GM12878 (cell line): ENCODE measurements around the gene RPRML. TPM values are rescaled to one million over a fixed set of nuclear protein-coding genes. Genes with fewer than 3 reads are reported as not detected.

Experiments used
- ATAC-seq: fragments of 200-7000 bp; cut with Tn5 transposase; 3 replicates; pipeline ENCODE4 v1.9.1; 2020; ENCODE audit warnings: mild to moderate bottlenecking, moderate library complexity
- BruUV-seq: library from RNA; stranded (reverse); fragments of 400-500 nt; replicated peaks from 2 replicates; lab custom pipeline; 2021; lab: Mats Ljungman, UMichigan
- CTCF ChIA-PET: fragments of 300-600 bp; sonication (Branson Sonifier 250); formaldehyde crosslinking; extraction: SDS; loops from one replicate; lab custom pipeline; 2021; ENCODE audit warnings: inconsistent platforms; lab: Yijun Ruan, JAX
- POLR2A ChIA-PET: fragments of 350-600 bp; formaldehyde crosslinking; extraction: SDS; loops from one replicate; lab custom pipeline; 2021; ENCODE audit warnings: inconsistent platforms; lab: Charles Lee
- RAD21 ChIA-PET: fragments of 300-600 bp; sonication (Branson Sonifier 250); formaldehyde crosslinking; loops from one replicate; lab custom pipeline; 2023; ENCODE audit warnings: antibody characterized with exemption; ENCODE audit not compliant: unreplicated experiment; lab: Charles Lee
- SMC1A ChIA-PET: fragments of 300-600 bp; sonication (Branson Sonifier 250); formaldehyde crosslinking; loops from one replicate; lab custom pipeline; 2023; ENCODE audit not compliant: unreplicated experiment, uncharacterized antibody; lab: Charles Lee
- DNase-seq: peaks from one replicate; pipeline ENCODE4 v3.0.0-alpha.2; 2011; ENCODE audit warnings: low read depth, low spot score
- FAIRE-seq: peaks from 3 replicates; lab custom pipeline; 2011; peaks lifted over from hg19 to GRCh38; lab: Jason Lieb, UNC
- H2AFZ ChIP-seq: 2 replicates; pipeline ENCODE4 v1.6.0; 2011; ENCODE audit warnings: low read depth, low read length, control low read depth; ENCODE audit not compliant: control insufficient read depth
- H3K27ac ChIP-seq: 2 replicates; pipeline ENCODE4 v1.5.1; 2011; ENCODE audit warnings: control low read depth; ENCODE audit not compliant: control insufficient read depth, insufficient read depth
- H3K27me3 ChIP-seq, 2 experiments: replicated peaks in 1 of 2; 2 replicates each; pipeline versions ENCODE4 v1.6.0 to v1.6.1; 2011; ENCODE audit warnings: low read length in 1 of 2; ENCODE audit not compliant: control insufficient read depth in 2 of 2, insufficient read depth in 2 of 2
- H3K36me3 ChIP-seq, 2 experiments: 2 replicates each; pipeline ENCODE4 v1.5.1; 2011; ENCODE audit warnings: low read length in 1 of 2; ENCODE audit not compliant: control insufficient read depth in 2 of 2, insufficient read depth in 2 of 2
- H3K4me1 ChIP-seq: 2 replicates; pipeline ENCODE4 v1.6.1; 2011; ENCODE audit warnings: mild to moderate bottlenecking, low read length, moderate library complexity, mixed read lengths; ENCODE audit not compliant: control insufficient read depth, insufficient read depth
- H3K4me2 ChIP-seq: 2 replicates; pipeline ENCODE4 v1.6.0; 2011; ENCODE audit warnings: control low read depth; ENCODE audit not compliant: control insufficient read depth, insufficient read depth
- H3K4me3 ChIP-seq: fragments of 200-600 bp; sonication (generic); 2 replicates; pipeline ENCODE4 v1.5.1; 2016
- H3K79me2 ChIP-seq: 2 replicates; pipeline ENCODE4 v1.6.0; 2011; ENCODE audit warnings: low read length; ENCODE audit not compliant: control insufficient read depth, insufficient read depth
- H3K9ac ChIP-seq: 2 replicates; pipeline ENCODE4 v1.8.0; 2011; ENCODE audit warnings: low read length, control low read depth, mixed read lengths; ENCODE audit not compliant: control insufficient read depth, insufficient read depth
- H3K9me3 ChIP-seq: replicated peaks from 3 replicates; pipeline ENCODE4 v1.5.1; 2011; ENCODE audit warnings: mild to moderate bottlenecking, low read length; ENCODE audit not compliant: control insufficient read depth, insufficient read depth
- H4K20me1 ChIP-seq: 2 replicates; pipeline ENCODE4 v1.6.0; 2011; ENCODE audit not compliant: control insufficient read depth, insufficient read depth
- ELK1 ChIP-seq: IDR thresholded peaks from 2 replicates; pipeline ENCODE4 v1.6.1; 2012; ENCODE audit warnings: low read depth, low read length, improper control_type of control experiment
- IKZF2 ChIP-seq, 2 experiments: fragments of 450-650 bp; IDR thresholded peaks; 2 replicates each; pipeline ENCODE4 v1.6.1; 2017; ENCODE audit warnings: mild to moderate bottlenecking in 2 of 2, moderate library complexity in 2 of 2
- IRF3 ChIP-seq: fragments of 450-650 bp; IDR thresholded peaks from 2 replicates; pipeline ENCODE4 v1.6.1; 2014; ENCODE audit warnings: mild to moderate bottlenecking
- KAT2A ChIP-seq: conservative IDR thresholded peaks from 2 replicates; pipeline ENCODE4 v1.6.1; 2011; ENCODE audit warnings: low read depth, low read length; ENCODE audit not compliant: control insufficient read depth
- KDM1A ChIP-seq: fragments of 200-600 bp; sonication (generic); IDR thresholded peaks from 2 replicates; pipeline ENCODE4 v1.6.1; 2016; ENCODE audit warnings: borderline replicate concordance
- MTA2 ChIP-seq: fragments of 450-650 bp; IDR thresholded peaks from 2 replicates; pipeline ENCODE4 v1.6.1; 2016; ENCODE audit warnings: low read depth, mild to moderate bottlenecking, moderate library complexity
- YY1 ChIP-seq: IDR thresholded peaks from 2 replicates; pipeline ENCODE4 v1.6.1; 2011; ENCODE audit warnings: low read depth, mild to moderate bottlenecking, low read length
- ZSCAN29 ChIP-seq: fragments of 450-650 bp; IDR thresholded peaks from 2 replicates; pipeline ENCODE4 v1.6.1; 2017; ENCODE audit warnings: mild to moderate bottlenecking, moderate library complexity
- WGBS: methylation state at CpG from one replicate; pipeline ENCODE4 v1.1.6; 2016; ENCODE audit warnings: low lambda C conversion rate; ENCODE audit not compliant: insufficient replicate concordance, insufficient coverage; ENCODE audit errors: missing lambda C conversion rate; 5-methylcytosine and 5-hydroxymethylcytosine counted together
- in situ Hi-C: fragments of 300-500 bp; cut with MboI; formaldehyde crosslinking; loops from 9 replicates; pipeline ENCODE4 v1.14.3; 2018; ENCODE audit warnings: mixed read lengths
- intact Hi-C: fragments of 100-400 bp; cut with micrococcal nuclease; formaldehyde crosslinking; loops from one replicate; pipeline ENCODE4 v1.14.2; 2022; ENCODE audit not compliant: unreplicated experiment
- polyA plus RNA-seq, 11 experiments: library from polyadenylated mRNA; depleted of rRNA in 4 of 11; unstranded in 6 of 11; stranded (reverse) in 5 of 11; fragments of >200 nt; fragmentation: Nextera tagmentation in 4 of 11; fragmentation: Illumina TruSeq in 1 of 11; extraction: Ambion mirVana in 4 of 11; extraction: Trizol in 1 of 11; gene quantifications; 1 replicate in 1 of 11; 2 replicates in 10 of 11; pipeline versions ENCODE4 v1.2.1 to v1.2.3, GENCODE V29; 2011 to 2016; ENCODE audit warnings: inconsistent platforms in 2 of 11, missing spikeins in 2 of 11, low read depth in 1 of 11
- total RNA-seq, 4 experiments: library from RNA; depleted of rRNA in 3 of 4; stranded (reverse); fragments of >200 nt in 3 of 4; fragmentation: Illumina TruSeq in 1 of 4; extraction: Trizol in 1 of 4; gene quantifications; 2 replicates each; pipeline versions ENCODE4 v1.2.1 to v1.2.3, GENCODE V29; 2013 to 2021

The RPRML gene
- total and polyA plus RNA-seq, 10 of the 15 experiments (the other 5 are each of a cell fraction or from before 2014, with no cell fraction given) = not detected

GRCh38 chr17:46995841-46996571, 17.0 kb upstream of the RPRML start (continued):
- no peak for TF ChIP-seq IKZF2 (IDR thresholded peaks at IDR 0.05)
- TF ChIP-seq YY1 = no peak
- TF ChIP-seq KDM1A = no peak
- TF ChIP-seq ELK1 = no peak
- TF ChIP-seq IRF3 = no peak
- no peak for TF ChIP-seq ZSCAN29
- no peak for TF ChIP-seq MTA2
- TF ChIP-seq, all 136 proteins: peak for 0

GRCh38 chr17:46994993-46995392, 15.9 kb upstream of the RPRML start:
- Histone ChIP-seq H3K36me3 (no peaks in the 10 kb centered on the region), H3K9ac (no peak overlapping the region), H3K4me2 (no peak overlapping the region), H3K9me3 (no peaks in the 10 kb centered on the region), H3K79me2 (no peaks in the 10 kb centered on the region), H3K4me3 (no peak overlapping the region), H3K27me3 (no peaks in the 10 kb centered on the region), H3K4me1 (no peaks in the 10 kb centered on the region), H2AFZ (no peak overlapping the region), H3K27ac (no peak overlapping the region), H4K20me1 (no peaks in the 10 kb centered on the region)
- ChIA-PET CTCF (interaction anchor here (1.0 kb wide), 1 partner anchor 54 kb away, joined by 4 read pairs; no protein-coding TSS in a partner anchor), POLR2A (no interaction called here), SMC1A (interaction anchor here (1.4 kb wide), 1 partner anchor 54 kb away, joined by 7 read pairs; no protein-coding TSS in a partner anchor), RAD21 (no interaction called here)
- in situ Hi-C loops = no loop called here
- FAIRE-seq (no peak), DNase-seq (no peak), ATAC-seq (no peak)
- intact Hi-C loops = no loop called here
- TF ChIP-seq KAT2A = no peak
- 59% methylated on average over 2 of the region's 2 CpGs for WGBS
- no TSS peak for BruUV-seq
